SK-N-SH treated with all-trans-retinoic acid at 6 μM for 48 hours (cell line): ENCODE measurements around the gene CLCN4.

ENCODE experiments used
- ATAC-seq: fragments of 200-7000 bp; cut with Tn5 transposase; 3 replicates; pipeline ENCODE4 v1.9.1; 2020; ENCODE audit warnings: mild to moderate bottlenecking, moderate library complexity
- BACH2 ChIP-seq: fragments of 250-450 bp; sonication (Bioruptor Pico); IDR thresholded peaks from 2 replicates; pipeline ENCODE4 v1.9.0; 2021; ENCODE audit warnings: mild to moderate bottlenecking, borderline replicate concordance
- CREB5 ChIP-seq: fragments of 250-450 bp; sonication (Bioruptor Pico); IDR thresholded peaks from 2 replicates; pipeline ENCODE4 v1.5.1; 2020; ENCODE audit warnings: low read depth, mild to moderate bottlenecking, moderate library complexity
- CSRNP3 ChIP-seq: fragments of 250-450 bp; sonication (Bioruptor Pico); IDR thresholded peaks from 2 replicates; pipeline ENCODE4 v1.5.1; 2021; ENCODE audit warnings: mild to moderate bottlenecking, moderate library complexity
- ESRRG ChIP-seq: fragments of 250-450 bp; sonication (Bioruptor Pico); IDR thresholded peaks from 2 replicates; pipeline ENCODE4 v1.6.1; 2021; ENCODE audit warnings: mild to moderate bottlenecking
- OSR1 ChIP-seq: fragments of 250-450 bp; sonication (Bioruptor Pico); IDR thresholded peaks from 2 replicates; pipeline ENCODE4 v1.8.0; 2022; ENCODE audit warnings: moderate library complexity, mild to moderate bottlenecking, inconsistent platforms
- PATZ1 ChIP-seq: fragments of 250-450 bp; sonication (Bioruptor Pico); IDR thresholded peaks from 2 replicates; pipeline ENCODE4 v1.8.0; 2020; ENCODE audit warnings: mild to moderate bottlenecking, moderate library complexity, borderline replicate concordance
- POU6F1 ChIP-seq: fragments of 250-450 bp; sonication (Bioruptor Pico); IDR thresholded peaks from 2 replicates; pipeline ENCODE4 v1.8.0; 2021; ENCODE audit warnings: low read depth, mild to moderate bottlenecking, moderate library complexity, borderline replicate concordance
- RARB ChIP-seq: fragments of 250-450 bp; sonication (Bioruptor Pico); IDR thresholded peaks from 2 replicates; pipeline ENCODE4 v1.8.0; 2021; ENCODE audit warnings: mild to moderate bottlenecking, moderate library complexity
- SNAI2 ChIP-seq: fragments of 250-450 bp; sonication (Bioruptor Pico); IDR thresholded peaks from 2 replicates; pipeline ENCODE4 v1.5.0; 2020; ENCODE audit warnings: mild to moderate bottlenecking, moderate library complexity
- TCF4 ChIP-seq: fragments of 250-450 bp; sonication (Bioruptor Pico); IDR thresholded peaks from 2 replicates; pipeline ENCODE4 v1.8.0; 2021; ENCODE audit warnings: mild to moderate bottlenecking, moderate library complexity, borderline replicate concordance
- TOX ChIP-seq: fragments of 250-450 bp; sonication (Bioruptor Pico); IDR thresholded peaks from 2 replicates; pipeline ENCODE4 v1.8.0; 2021; ENCODE audit warnings: mild to moderate bottlenecking, moderate library complexity, borderline replicate concordance
- TSHZ2 ChIP-seq: fragments of 250-450 bp; sonication (Bioruptor Pico); IDR thresholded peaks from 2 replicates; pipeline ENCODE4 v1.5.0; 2020; ENCODE audit warnings: mild to moderate bottlenecking, moderate library complexity
- ZC3H10 ChIP-seq: fragments of 250-450 bp; sonication (Bioruptor Pico); IDR thresholded peaks from 2 replicates; pipeline ENCODE4 v1.5.1; 2021; ENCODE audit warnings: mild to moderate bottlenecking, moderate library complexity
- ZNF565 ChIP-seq: fragments of 450-650 bp; formaldehyde crosslinking; conservative IDR thresholded peaks from 2 replicates; pipeline ENCODE4 v1.5.0; 2020; ENCODE audit warnings: low read depth, mild to moderate bottlenecking, moderate library complexity

Gene CLCN4

GRCh38 chrX:10110984-10111363 is 45.8 kb upstream of the CLCN4 start:
- no peak for TF ChIP-seq OSR1 (CRISPR knock-in tag)
- no peak for TF ChIP-seq POU6F1 (CRISPR knock-in tag)
- TF ChIP-seq CREB5 (CRISPR knock-in tag), result no peak
- ATAC-seq, result no peak

GRCh38 chrX:10111364-10112148 is 45.2 kb upstream of the CLCN4 start:
- no peak for TF ChIP-seq CREB5 (CRISPR knock-in tag)
- TF ChIP-seq BACH2 (CRISPR knock-in tag), result no peak
- TF ChIP-seq TCF4 (CRISPR knock-in tag), result no peak
- no peak for TF ChIP-seq PATZ1 (CRISPR knock-in tag)
- TF ChIP-seq SNAI2 (CRISPR knock-in tag), result no peak
- ATAC-seq, result no peak

- TF ChIP-seq BACH2 (CRISPR knock-in tag) (no peak), TOX (CRISPR knock-in tag) (no peak), SNAI2 (CRISPR knock-in tag) (no peak), RARB (CRISPR knock-in tag) (no peak), POU6F1 (CRISPR knock-in tag) (no peak), TSHZ2 (CRISPR knock-in tag) (no peak), ESRRG (CRISPR knock-in tag) (no peak), ZC3H10 (no peak), CREB5 (CRISPR knock-in tag) (no peak)
- ATAC-seq, result no peak
Observed at GRCh38 chrX:10112510-10112909, 44.3 kb upstream of the CLCN4 start.

- no peak for ATAC-seq
- TF ChIP-seq CSRNP3 (CRISPR knock-in tag) (no peak), RARB (CRISPR knock-in tag) (no peak), ZNF565 (no peak), POU6F1 (CRISPR knock-in tag) (no peak), ESRRG (CRISPR knock-in tag) (no peak), CREB5 (CRISPR knock-in tag) (no peak)
Observed at GRCh38 chrX:10115082-10115481, 41.7 kb upstream of the CLCN4 start.
